Measurements from ENCODE around the gene ARID5B. TPM values are rescaled to one million over a fixed set of nuclear protein-coding genes. Genes with fewer than 3 reads are reported as not detected.

The ARID5B gene
- total and polyA plus RNA-seq, 2 of the 4 experiments (the other 2 are of a cell fraction) = 41.0 to 125 TPM

- DNase-seq (peak; percentile 75), ATAC-seq (ENCODE audit: low read depth) (peak; percentile 31)
- dilution Hi-C loops (cut with HindIII; ENCODE audit: low sequenced_read_pairs, unreplicated experiment) = no loop called here
- H3K36me3 ChIP-seq (ENCODE audit: control insufficient read depth, insufficient read depth, low read length) = peaks cover 11% of the 10 kb centered on the region; the same call in 1 of the 2 replicates
- H3K18ac ChIP-seq (ENCODE audit: low read depth, low read length) = peak overlapping the region; percentile 93
- H2BK20ac ChIP-seq (ENCODE audit: low read depth, low read length) = peak overlapping the region; percentile 66
- no TSS peak for BruUV-seq (replicated peaks)
- peak overlapping the region; percentile 51; the same call in 1 of the 2 replicates for H3K4me2 ChIP-seq (ENCODE audit: low read depth, low read length)
- intact Hi-C loops (cut with micrococcal nuclease) = no loop called here
- no CpG with 5 or more reads among the region's 4 CpGs for WGBS, 2 experiments (ENCODE audit: extremely low coverage in 2 of 2, insufficient read length in 1 of 2)
- H4K20me1 ChIP-seq (ENCODE audit: insufficient read depth, low read length) = peaks cover 5% of the 10 kb centered on the region; the same call in 1 of the 2 replicates
- H3K4ac ChIP-seq (ENCODE audit: low read depth, low read length) = peak overlapping the region; percentile 12
- peak overlapping the region; percentile 32 to 36; a peak in 3 of 4 replicates for H4K8ac ChIP-seq (ENCODE audit: low read depth in 2 of 2, low read length in 2 of 2)
- TF ChIP-seq BHLHE40 (IDR thresholded peaks at IDR 0.05; ENCODE audit: low read depth, low read length) (no peak), MAZ (IDR thresholded peaks at IDR 0.05; ENCODE audit: borderline replicate concordance, low read depth, low read length) (no peak), ELK1 (IDR thresholded peaks at IDR 0.05; ENCODE audit: borderline replicate concordance, low read depth, low read length) (no peak), CTCF (conservative IDR thresholded peaks at IDR 0.05; ENCODE audit: low read depth, low read length) (no peak), FOS (IDR thresholded peaks at IDR 0.05; ENCODE audit: low read depth, low read length) (no peak), CEBPB (IDR thresholded peaks at IDR 0.05; ENCODE audit: low read depth, low read length) (no peak), RCOR1 (IDR thresholded peaks at IDR 0.05; ENCODE audit: insufficient replicate concordance, low read length) (no peak), USF2 (IDR thresholded peaks at IDR 0.05; ENCODE audit: low read depth, low read length) (no peak), RFX5 (IDR thresholded peaks at IDR 0.05; ENCODE audit: low read depth, low read length) (no peak), MAFK (IDR thresholded peaks at IDR 0.05; ENCODE audit: low read depth, low read length) (no peak), CHD1 (IDR thresholded peaks at IDR 0.05; ENCODE audit: low read depth, low read length) (no peak)
- H3K4me3 ChIP-seq (ENCODE audit: insufficient read depth, low read depth, low read length) = no peak overlapping the region
- POLR2A ChIA-PET (ENCODE audit: unreplicated experiment) = interaction anchor here (0.5 kb wide), 1 partner anchor 433 kb away, joined by 3 read pairs; no protein-coding TSS in a partner anchor
- peak overlapping the region; percentile 60; the same call in 1 of the 2 replicates for H4K5ac ChIP-seq (ENCODE audit: low read depth, low read length)
- peak overlapping the region; percentile 78 for H2BK5ac ChIP-seq (ENCODE audit: low read depth, low read length, poor library complexity, severe bottlenecking)
- H3K14ac ChIP-seq (replicated peaks; ENCODE audit: low read depth, low read length) = peak overlapping the region; percentile 67
- peaks cover 27% of the 10 kb centered on the region for H3K4me1 ChIP-seq (ENCODE audit: control insufficient read depth, insufficient read depth, low read length)
- peaks cover 14% of the 10 kb centered on the region for H3K9me1 ChIP-seq (ENCODE audit: insufficient read depth, low read length)
- H2AK5ac ChIP-seq (ENCODE audit: low read depth, low read length) = peak overlapping the region; percentile 62
- CTCF ChIA-PET = interaction anchor here (0.6 to 1.0 kb wide), 3 partner anchors 12 to 217 kb away, joined by 3 to 5 read pairs (median 3); no protein-coding TSS in a partner anchor
- H3K9me3 ChIP-seq (ENCODE audit: control insufficient read depth, insufficient read depth, low read length) = no peaks in the 10 kb centered on the region; the same call in 1 of the 2 replicates
- no peaks in the 10 kb centered on the region for H3K27me3 ChIP-seq (ENCODE audit: control insufficient read depth, insufficient read depth, low read length)
- H3K23ac ChIP-seq (ENCODE audit: low read depth, low read length) = peak overlapping the region; percentile 76
- H2AFZ ChIP-seq (replicated peaks; ENCODE audit: low read length, poor library complexity) = no peak overlapping the region
- H3K27ac ChIP-seq (ENCODE audit: insufficient read depth, low read length) = peak overlapping the region; percentile 3; the same call in 1 of the 2 replicates
- peak overlapping the region; percentile 75 for H2BK15ac ChIP-seq (ENCODE audit: low read depth, low read length)
- no peak overlapping the region for H3K9ac ChIP-seq (ENCODE audit: low read depth, low read length)
- in situ Hi-C loops (cut with MboI; ENCODE audit: low sequenced_read_pairs) = loop anchor here (25.0 kb wide), 3 partner anchors 561 to 1214 kb away; partner anchors contain the start of genes ADO and EGR2
- H4K91ac ChIP-seq (ENCODE audit: insufficient read depth, low read depth, low read length) = peak overlapping the region; percentile 72
- H2AK9ac ChIP-seq (replicated peaks; ENCODE audit: low read depth, low read length, poor library complexity) = no peak overlapping the region
- H3K79me1 ChIP-seq (ENCODE audit: low read depth in 1 of 2, low read length in 2 of 2) = peaks cover 49 to 85% of the 10 kb centered on the region in 2 experiments
- peak overlapping the region; percentile 12; the same call in 1 of the 2 replicates for H3K56ac ChIP-seq (ENCODE audit: extremely low read depth, insufficient read depth, low read length)
- H2BK120ac ChIP-seq (ENCODE audit: low read depth, low read length) = peak overlapping the region; percentile 89
These were observed 124.7 kb downstream of the ARID5B start for GRCh38 chr10:62025901-62026879.
